HFFc6 (cell line): ENCODE data around the gene CD47. TPM values are rescaled to one million over a fixed set of nuclear protein-coding genes. Genes with fewer than 3 reads are reported as not detected.

Source experiments
- DNase-seq: peaks from one replicate; pipeline ENCODE4 v3.0.0-alpha.2; 2018
- H3K27ac Mint-ChIP-seq: 2 replicates; pipeline ENCODE4 v1.8.0; 2020; ENCODE audit warnings: mild to moderate bottlenecking, mixed read lengths
- H3K27me3 Mint-ChIP-seq: 2 replicates; pipeline ENCODE4 v1.8.0; 2021; ENCODE audit warnings: mild to moderate bottlenecking, moderate library complexity, mixed read lengths; ENCODE audit not compliant: insufficient read depth
- H3K36me3 Mint-ChIP-seq: 2 replicates; pipeline ENCODE4 v1.8.0; 2021; ENCODE audit warnings: low read depth, mixed read lengths
- H3K4me1 Mint-ChIP-seq: 2 replicates; pipeline ENCODE4 v1.8.0; 2020; ENCODE audit warnings: low read depth, mixed read lengths
- H3K4me3 Mint-ChIP-seq: 2 replicates; pipeline ENCODE4 v1.8.0; 2020; ENCODE audit warnings: mild to moderate bottlenecking, moderate library complexity, mixed read lengths
- H3K9me3 Mint-ChIP-seq: 2 replicates; pipeline ENCODE4 v1.8.0; 2020; ENCODE audit warnings: mild to moderate bottlenecking, mixed read lengths
- CTCF ChIP-seq: fragments of 200-600 bp; sonication (generic); IDR thresholded peaks from 2 replicates; pipeline ENCODE4 v1.5.0; 2021; ENCODE audit warnings: antibody characterized with exemption, mild to moderate bottlenecking
- total RNA-seq, 6 experiments: library from RNA; stranded (reverse); fragmentation: NEBNext Ultra II Directional; extraction: Animal tissue kit (Norgen Biotek cat#: 25700); gene quantifications; 2 replicates in 1 of 6; 3 replicates in 5 of 6; pipeline ENCODE4 v1.2.3, GENCODE V29; 2021

Gene CD47
- total RNA-seq, 6 experiments from 2014 or later, result 68.3 to 89.5 (median 77.1) TPM

DNA sequence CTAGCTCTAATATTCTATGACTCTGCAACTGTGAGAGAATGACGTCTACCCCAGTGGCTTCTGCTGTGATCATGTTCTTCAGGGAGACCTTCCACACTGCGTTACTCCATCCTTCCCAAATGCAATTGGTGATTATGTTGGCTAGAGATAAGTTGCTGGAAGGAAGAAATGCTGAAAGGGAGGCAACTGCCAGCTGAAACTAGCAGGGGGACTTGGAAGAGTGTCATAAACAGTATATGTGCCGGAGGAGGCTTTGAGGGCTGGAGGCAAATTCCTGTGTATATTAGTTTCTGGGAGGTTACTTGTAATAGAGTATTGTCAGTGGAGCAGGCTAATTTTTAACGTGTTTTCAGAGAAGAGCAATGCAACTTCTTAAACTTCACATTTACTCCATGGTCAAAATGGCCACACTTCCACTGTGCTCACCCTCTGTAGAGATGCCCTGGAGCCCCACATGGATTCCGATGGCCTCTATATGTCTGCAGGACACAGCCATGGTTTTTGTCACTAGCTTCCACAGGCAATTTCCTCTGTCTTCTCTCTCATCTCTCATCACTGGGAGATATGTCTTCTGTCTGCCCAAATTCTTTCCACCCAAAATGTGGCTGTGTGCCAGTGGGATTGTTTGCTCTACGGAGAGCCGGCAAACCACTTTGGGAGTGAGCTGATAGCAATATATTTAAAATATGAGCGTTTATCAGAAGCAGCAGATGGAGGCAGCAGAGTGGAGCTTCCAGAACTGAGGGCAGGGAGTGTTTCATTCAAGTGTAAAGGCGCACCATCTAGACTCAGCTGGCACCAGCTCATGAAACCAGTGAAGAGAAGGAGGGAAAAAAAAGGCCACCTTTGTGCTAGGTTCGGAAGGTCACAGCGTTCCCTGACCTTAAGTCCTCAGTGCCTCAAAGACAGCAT lies 13.3 kb upstream of the CD47 start:
- H3K9me3 Mint-ChIP-seq, result no peaks in the 10 kb centered on the region
- peaks cover 5% of the 10 kb centered on the region for H3K27me3 Mint-ChIP-seq
- no peak for TF ChIP-seq CTCF
- no peak overlapping the region for H3K4me3 Mint-ChIP-seq
- H3K27ac Mint-ChIP-seq, result no peak overlapping the region
- no peaks in the 10 kb centered on the region for H3K36me3 Mint-ChIP-seq
- peaks cover 27% of the 10 kb centered on the region for H3K4me1 Mint-ChIP-seq
- no peak for DNase-seq

DNA sequence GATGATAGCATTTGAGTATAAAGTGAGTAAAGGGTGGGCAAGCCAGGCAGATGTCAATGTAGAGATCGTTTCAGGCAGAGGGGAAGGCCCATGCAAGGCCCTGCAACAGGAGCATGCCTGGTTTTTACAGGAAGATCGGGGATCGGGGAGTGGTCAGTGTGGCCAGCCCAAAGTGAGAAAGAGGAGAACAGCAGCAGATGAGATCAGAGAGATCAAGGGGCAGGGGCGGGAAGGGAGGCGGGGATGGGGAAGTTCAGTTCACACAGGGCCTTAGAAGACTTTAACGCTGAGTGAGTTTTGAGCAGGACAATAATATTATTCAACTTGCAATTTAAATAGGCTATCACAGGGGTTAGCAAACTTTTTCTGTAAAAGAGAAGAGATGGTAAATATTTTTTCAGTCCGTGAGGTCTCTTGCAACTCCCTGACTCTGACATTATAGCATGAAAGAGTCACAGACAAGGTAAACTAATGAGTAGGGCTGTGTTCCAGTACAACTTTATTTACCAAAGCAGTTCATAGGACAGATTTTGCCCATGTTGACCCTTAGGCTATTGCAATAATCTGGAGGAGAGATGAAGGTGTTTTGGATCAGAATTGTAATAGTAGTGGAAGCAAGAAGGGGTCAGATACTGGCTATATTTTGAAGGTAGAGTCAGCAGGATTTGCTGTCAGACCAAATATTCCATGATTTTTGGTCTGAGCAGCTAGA lies 12.4 kb upstream of the CD47 start:
- H3K36me3 Mint-ChIP-seq, result no peaks in the 10 kb centered on the region
- no peak for DNase-seq
- H3K4me3 Mint-ChIP-seq, result no peak overlapping the region
- H3K27ac Mint-ChIP-seq, result no peak overlapping the region
- no peak for TF ChIP-seq CTCF
- no peaks in the 10 kb centered on the region for H3K9me3 Mint-ChIP-seq
- H3K4me1 Mint-ChIP-seq, result peaks cover 28% of the 10 kb centered on the region
- H3K27me3 Mint-ChIP-seq, result no peaks in the 10 kb centered on the region; the same call in 1 of the 2 replicates

DNA sequence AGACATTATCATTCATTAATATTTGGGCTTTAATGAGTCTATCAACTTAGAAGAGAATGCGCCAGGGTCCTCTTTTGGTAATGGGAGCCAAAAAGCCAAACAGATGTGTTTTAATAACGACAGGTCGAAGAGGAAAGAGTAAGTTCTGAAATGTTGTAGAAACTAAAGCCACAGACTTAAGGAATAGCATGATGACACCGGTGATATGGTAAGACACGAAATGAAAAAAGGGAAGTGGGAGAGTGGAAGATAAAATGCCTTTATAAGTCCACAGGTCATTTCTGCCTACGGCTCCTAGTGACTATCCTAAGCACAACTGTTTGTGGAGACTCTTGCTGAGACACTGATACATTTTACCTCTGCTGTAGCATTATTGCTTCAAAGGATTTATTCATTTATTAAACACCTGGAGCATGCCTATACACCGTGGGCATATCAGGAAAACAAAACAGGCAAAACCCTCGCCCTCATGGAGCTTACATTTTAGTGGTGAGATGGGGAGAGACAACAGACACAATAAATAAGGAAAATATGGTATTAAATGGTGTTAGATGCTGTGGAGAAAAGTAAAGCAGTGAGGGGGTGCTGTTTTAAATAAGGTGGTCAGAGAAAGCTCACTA lies 11.7 kb upstream of the CD47 start:
- Mint-ChIP-seq H3K27me3 (no peaks in the 10 kb centered on the region; the same call in 1 of the 2 replicates), H3K36me3 (no peaks in the 10 kb centered on the region), H3K9me3 (no peaks in the 10 kb centered on the region), H3K4me3 (no peak overlapping the region), H3K4me1 (peaks cover 29% of the 10 kb centered on the region), H3K27ac (no peak overlapping the region)
- no peak for DNase-seq
- TF ChIP-seq CTCF, result no peak

- Mint-ChIP-seq H3K27ac (no peak overlapping the region), H3K4me3 (no peak overlapping the region), H3K36me3 (no peaks in the 10 kb centered on the region), H3K27me3 (no peaks in the 10 kb centered on the region; the same call in 1 of the 2 replicates), H3K4me1 (peaks cover 44% of the 10 kb centered on the region), H3K9me3 (no peaks in the 10 kb centered on the region)
- DNase-seq, result no peak
- no peak for TF ChIP-seq CTCF
Measured at GRCh38 chr3:108100906-108101660, 10.3 kb upstream of the CD47 start.
